ENCODE results near the gene SERINC3.
A peak's percentile ranks its signal among the peaks of the same experiment; 100 is the strongest.
"Not testable (repeated sequence)": the region's sequence is repeated elsewhere in the genome, so short reads cannot be mapped to it uniquely, and the experiment has no call there.

Gene SERINC3

DNA sequence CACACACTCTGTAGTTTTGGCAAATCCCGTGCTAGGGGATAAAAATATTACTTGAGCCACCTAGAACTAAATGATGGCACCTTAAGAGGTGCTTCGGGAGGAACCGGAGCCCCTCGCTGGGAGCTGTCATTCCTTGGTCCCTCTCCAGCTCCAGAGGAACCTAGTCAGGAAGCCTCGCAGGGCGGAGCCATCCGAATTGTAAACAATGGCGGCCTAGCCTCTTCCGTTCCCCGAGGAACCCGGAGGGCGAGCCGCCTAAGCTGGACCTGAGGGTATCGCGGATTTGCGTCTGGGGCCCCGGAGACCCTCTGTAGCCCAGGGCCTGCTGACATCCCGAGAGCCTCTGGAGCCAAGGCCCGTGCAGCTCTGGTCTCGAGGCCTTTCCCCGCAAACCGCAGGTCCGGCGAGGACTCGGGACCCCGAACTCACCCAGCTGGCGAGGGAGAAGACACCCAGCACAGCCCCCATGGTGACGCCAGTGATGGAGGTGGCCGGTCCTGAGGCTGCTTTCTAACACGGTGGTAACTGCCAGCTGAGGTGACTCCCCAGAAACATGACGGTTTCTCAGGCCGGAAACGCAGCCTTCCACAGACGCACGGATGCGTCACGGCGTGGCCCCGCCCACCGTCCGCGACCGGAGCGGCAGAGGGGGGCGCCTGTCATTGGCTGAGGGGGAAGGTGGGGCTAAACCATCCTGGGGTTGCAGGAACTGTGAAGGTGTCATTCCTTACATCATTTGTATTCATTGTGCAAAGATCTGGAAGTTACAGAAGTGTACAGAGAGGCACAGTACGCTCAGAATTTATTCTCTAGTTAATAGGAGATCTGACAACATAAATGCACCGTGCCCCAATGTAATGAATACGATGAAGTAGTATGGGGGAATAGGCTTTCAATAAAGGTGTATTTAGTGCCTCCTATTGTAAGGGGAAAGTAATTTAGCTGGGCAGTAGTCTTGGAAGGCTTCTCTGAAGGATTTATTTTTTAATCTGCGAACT, at the start of gene SERINC3:
Gene SERINC3, minus strand, starts transcription at position 587 of the 998 bp plus-strand sequence. Its CDS starts 119 bp downstream, at position 468.
- peak; percentile 94 for DNase-seq (ENCODE audit: low spot score)

DNA sequence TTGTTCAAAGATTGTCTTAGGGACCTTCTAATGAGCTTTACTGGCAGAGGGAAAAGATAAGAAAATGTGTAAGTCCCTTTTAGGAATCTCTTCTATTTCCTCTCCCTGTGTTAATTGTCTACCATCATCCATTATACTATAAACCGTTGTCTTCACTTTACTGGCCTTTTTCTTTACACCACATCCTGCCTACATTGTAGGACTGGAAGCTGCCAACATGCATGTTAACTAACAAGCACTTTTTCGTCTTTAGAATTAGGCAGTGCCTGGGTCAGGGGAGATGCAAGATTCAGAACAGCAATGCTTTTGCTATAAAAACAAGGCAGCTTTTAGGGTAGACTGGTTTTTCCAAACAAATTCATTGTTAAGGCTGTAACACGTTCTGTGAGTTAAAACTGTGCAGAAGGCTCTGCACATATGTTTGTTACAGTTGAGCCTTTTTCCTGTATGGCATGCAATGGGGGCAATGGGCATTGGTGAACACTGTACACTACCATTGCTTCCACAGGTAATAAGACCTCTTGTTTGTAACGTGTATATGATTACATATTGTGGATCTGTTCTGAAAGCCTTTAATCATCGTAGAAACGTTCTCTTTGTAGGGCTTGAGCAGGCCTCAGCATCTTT, 49.6 kb upstream of the SERINC3 start:
- no peak for DNase-seq (ENCODE audit: low spot score)

DNA sequence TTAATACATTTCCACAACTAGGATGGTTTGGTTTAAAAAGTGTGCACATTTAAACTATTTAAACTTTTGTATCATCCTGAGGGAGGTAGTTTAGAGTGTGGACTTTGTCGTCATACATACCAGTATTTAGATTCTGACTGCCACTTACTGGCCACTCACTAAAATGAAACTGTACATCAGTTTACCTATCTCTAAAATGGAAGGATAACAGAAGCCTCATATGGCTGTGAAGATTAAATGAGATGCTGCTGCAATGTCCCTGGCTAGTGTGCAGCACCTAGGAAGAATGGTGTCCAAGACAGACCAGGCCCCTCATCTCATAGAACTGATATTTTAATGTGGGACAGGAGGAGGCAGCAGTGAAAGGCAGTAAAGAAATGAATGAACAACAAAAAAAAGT, 48.5 kb upstream of the SERINC3 start:
- no peak for DNase-seq (ENCODE audit: low spot score)

DNA sequence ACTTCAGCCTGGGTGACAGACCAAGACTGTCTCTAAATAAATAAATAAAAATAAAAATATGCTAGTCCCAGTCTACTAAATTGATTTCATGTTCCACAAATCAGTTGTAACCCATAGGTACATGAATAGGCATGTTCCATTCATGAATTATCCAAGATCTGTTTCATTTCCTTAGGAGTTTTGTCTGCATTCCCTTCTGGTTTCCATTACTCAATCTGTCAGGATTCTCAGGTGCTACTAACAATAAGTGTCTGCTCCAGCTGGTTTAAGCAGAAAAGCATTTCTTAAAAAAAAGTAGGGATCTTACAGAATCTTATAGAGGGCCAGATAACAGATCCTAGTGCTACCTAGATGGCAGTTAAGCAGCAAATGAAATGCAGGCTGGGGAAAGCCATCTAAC, 44.9 kb upstream of the SERINC3 start:
- DNase-seq (ENCODE audit: low spot score), result no peak

DNA sequence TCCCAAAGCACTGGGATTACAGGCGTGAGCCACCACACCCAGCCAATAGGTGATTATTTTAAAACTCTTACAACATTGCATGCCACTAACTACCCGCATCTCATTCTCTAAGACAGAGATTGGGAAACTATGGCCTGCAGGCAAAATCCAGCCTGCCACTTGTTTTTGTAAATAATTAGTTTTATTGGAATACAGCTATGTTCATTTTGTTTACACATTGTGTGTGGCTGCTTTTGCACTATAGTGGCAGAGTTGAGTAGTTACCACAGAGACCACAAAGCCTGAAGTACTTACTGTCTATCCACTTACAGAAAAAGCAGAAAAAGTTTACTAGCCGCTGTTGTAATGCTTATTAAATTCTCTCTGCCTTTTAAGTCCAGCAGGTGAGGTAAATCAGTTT, 44.1 kb upstream of the SERINC3 start:
- no peak for DNase-seq (ENCODE audit: low spot score)

DNA sequence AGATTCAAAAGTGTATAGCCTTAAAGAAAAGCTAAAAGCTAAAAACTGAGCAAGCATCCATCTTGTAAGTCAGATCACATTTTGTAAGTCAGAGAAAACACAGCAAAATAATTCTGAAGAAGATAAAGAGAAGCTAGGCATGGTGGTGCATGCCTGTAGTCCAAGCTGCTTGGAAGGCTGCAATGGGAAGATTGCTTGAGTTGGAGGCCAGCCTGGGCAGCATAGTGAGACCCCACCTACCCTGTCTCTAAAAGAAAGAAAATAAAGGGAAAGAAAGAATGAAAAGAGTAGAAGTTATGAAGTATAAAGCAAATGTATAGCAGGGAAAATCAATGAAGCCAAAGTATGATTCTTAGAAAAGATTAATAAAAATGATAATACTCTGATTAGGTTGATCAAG, 40.0 kb upstream of the SERINC3 start:
- no peak for DNase-seq (ENCODE audit: low spot score)

DNA sequence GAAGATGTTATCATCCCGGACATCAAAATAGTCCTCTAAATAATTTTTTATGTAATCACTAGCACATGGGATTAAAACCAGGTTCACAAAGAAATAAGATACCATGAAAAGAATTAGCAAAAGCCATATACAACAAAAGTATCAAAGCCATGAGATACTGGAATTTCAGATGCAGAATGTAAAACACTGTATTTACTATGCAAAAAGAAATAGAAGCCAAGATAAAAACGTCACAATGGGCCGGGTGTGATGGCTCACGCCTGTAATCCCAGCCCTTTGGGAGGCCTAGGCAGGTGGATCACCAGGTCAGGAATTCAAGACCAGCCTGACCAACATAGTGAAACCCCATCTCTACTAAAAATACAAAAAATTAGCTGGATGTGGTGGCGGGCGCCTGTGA, 38.9 kb upstream of the SERINC3 start:
- DNase-seq (ENCODE audit: low spot score), result not testable (repeated sequence)

DNA sequence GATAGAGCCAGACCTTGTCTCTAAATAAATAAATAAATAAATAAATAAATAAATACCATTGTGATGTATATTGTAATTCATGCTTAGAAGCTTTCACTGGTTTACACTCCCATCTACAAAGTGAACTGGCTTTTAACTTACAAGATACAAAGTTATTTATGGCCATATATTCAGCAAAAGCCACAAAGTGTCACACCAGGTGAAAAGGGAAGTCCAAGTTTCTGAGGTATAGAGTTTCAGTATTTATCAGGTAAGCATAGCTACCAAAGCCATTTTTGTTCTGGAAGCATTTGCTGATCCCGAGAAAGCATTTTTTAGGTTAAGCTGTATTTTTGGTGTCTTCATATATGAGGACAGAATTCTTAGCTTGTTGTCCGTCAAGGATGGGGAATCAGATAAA, 38.4 kb upstream of the SERINC3 start:
- no peak for DNase-seq (ENCODE audit: low spot score)

DNA sequence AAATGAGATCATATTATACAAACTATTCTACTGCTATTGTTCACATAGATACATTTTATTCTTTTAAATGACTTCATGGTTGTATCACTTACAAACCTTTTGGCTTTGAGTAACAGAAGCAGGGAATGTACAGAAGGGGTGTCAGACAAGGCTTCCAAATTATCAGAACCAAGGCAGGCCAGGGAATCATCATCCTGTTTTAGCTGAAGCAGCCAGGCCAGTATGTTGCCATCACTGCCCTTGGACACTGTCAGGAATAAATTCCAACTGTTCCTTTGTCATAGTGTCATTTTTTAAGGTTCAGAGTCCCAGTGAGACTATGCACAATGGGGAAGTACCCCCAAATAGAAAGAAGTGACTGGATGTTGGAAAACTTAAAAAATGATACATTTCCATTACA, 37.4 kb upstream of the SERINC3 start:
- no peak for DNase-seq (ENCODE audit: low spot score)

DNA sequence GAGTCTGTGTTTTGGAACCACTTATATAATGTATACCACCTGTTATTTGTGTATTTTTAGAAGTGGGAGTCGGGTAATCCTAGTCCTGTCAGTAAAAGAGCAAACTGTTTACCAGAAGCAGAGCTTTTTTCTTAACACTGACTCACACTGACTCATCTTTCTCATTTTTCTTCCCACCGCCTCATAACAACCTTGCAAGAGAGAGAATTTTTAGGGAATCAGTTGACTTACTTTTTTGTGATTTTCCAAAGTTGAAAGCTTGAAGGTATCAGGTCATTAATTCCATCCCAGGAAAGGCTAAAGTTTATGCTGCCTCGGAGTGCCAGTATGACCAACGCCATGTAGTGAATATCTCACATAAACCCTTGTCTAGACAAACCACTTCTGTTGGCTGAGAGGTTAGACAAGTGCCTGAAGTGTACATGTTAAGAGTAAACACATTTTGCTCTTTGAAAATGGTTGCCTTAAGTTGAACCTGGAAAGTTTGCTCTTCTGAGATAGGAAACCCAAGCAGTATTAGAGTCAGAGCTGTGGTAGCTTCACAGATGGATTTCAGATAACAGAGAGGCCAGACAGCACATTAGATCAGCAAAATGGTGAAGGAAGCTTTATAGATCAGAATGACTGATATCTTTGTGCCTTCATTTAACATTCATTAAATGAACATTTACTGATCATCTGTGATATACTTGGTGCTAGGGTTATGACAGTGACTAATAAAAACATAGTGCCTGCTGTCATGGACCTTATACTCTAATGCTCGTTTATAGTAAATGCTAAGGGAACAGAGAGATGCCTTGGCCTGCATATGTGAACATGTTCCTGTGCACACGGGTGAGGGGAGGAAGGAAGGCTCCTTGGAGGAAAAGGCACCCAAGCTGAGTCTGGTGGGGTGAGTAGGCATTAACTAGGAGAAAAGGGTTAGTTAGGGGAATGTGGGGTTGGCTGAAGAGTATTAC, 31.4 kb upstream of the SERINC3 start:
- DNase-seq (ENCODE audit: low spot score), result peak; percentile 8

DNA sequence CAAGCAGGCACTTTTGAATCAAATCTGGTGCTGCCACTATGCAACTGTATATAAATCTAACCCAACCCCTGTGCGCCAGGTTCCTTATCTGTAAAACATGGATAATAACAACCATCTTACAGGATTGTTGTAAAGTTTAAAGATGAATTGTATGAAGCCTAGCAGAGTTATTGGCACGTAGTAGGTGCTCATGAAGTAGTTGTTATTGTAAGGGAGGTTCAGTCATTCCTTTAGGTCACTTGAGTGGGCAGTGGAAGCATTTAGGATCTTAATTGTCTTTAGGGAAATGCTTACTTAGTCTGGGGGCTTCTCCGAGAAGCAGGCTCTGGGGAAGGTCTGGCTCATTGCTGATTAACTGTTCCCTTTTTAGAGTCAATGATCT, 30.7 kb upstream of the SERINC3 start:
- no peak for DNase-seq (ENCODE audit: low spot score)

DNA sequence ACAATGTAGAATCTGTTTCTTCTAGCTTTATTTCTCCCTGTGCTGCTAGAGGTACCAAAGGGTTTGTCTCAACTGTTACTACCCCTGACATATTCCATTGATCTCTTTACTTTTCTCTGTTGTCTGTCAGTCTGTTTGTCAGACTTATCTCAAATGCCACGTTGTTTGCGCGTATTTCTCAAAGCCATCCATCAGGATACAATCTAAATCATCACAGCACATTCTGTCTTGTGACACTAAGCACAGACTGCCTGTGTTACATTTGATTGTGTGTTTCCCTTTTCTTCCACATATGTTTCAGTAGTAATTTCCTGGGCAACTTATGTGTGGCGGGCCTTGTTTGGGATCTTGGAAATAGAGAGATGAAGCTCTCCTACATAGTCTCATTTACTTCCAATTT, 30.2 kb upstream of the SERINC3 start:
- no peak for DNase-seq (ENCODE audit: low spot score)

DNA sequence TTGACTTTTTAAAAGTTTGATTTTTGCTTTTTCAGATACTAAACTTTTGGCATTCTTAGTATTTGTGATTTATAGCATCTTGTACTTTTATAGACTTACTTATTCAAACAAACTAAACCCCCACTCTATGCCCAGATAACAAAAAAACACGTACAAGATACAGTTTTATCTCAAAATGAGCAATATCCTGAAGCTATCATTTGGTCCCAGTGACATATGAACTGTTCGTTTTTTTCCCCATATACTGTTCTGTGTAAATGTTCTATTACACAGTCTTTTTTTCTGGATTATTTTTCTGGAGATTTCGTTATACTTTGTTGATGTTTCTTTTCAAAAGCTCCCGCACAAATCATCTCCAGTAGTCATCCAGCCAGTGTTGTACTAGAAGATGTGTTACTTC, 27.3 kb upstream of the SERINC3 start:
- no peak for DNase-seq (ENCODE audit: low spot score)

DNA sequence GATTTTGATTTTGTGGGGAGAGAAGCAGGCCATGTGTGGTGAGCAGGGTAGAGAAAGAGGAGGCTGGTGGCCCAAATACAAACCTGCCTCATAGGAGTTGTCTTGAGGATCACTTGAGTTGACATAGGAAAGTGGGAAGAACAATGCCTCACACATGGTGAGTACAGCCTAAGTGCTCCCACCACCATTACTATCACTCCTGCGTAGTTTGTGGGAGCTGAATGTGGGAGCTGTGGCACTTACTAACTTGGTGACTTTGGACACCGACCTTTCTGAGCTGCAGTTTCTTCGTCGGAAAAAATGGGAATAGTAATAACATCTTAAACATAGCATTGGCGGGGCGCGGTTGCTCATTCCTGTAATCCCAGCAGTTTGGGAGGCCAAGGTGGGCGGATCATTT, 25.5 kb upstream of the SERINC3 start:
- no peak for DNase-seq (ENCODE audit: low spot score)

DNA sequence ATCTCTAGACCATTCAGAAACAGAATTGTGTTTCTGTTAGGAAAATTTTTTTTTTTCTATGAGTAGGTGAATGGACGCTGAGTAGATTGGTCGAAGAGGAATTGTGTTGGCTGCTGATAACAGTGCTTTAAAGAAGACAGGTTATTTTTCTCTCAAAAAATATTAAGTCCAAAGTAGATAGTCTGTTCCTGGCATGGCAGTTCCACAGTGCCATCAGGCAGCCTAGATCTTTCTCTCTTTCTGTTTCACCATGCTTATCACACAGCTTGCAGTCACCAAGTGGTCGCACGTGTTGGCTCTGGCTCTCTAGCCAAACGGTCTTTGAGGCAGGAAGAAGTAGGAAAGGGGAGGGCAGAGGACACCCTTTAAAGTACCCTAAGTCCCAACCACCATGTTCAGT, 22.4 kb upstream of the SERINC3 start:
- DNase-seq (ENCODE audit: low spot score), result no peak

DNA sequence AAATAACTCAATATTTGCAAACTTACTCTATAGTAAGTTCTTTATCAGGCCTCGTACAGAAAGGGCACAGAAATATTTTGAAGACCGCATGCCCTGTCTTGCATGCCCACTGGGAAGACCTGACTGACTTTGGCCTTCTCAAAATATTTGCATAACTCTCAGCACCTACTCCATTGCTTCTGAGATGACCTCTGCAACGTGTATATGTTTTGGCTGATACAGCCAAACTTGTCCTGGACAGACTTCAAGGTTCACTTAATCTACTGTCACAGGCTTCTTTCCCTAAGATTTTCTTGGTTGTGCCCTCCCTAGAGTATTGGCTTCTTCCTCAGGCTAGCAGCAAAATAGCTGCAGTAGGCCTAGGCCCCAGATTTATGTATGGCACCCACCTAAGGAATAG, 21.5 kb upstream of the SERINC3 start:
- DNase-seq (ENCODE audit: low spot score), result no peak

DNA sequence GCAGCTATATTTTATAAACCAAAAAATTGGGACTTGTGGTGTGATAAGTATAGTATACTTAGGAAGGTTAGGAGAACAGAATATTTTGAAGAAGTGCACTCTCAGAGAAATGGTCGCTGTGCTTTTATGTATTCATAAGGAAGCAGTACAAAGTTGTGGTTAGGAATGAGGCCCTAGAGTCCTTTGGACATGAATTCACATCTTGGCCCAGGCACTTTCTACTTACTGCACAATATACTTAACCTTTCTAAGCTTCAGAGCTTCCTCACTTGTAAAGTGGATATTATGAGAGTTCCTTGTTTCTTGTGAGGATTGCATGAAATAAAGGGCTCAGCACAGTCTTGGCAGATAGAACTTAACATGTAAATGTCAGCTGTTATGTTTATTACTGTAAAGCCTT, 21.0 kb upstream of the SERINC3 start:
- DNase-seq (ENCODE audit: low spot score), result no peak

DNA sequence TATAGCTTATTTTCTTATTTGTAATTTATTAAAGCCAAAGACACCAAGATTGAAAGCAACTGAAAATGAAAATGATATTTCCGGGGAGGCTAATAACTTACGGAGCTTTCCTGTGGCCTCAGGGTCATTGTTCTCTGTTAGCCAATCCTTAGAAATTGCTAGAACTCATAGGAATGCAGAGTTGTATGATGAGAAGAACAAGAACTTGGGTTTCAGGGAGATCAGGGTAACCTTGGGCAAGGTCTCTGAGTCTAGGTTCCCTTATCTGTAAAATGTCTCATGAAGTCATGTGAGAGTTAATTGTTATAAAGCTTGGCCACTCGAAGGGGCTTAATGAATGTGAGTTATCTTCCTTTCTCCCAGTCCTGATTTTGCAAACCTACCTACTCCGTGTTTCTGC, 20.1 kb upstream of the SERINC3 start:
- no peak for DNase-seq (ENCODE audit: low spot score)

DNA sequence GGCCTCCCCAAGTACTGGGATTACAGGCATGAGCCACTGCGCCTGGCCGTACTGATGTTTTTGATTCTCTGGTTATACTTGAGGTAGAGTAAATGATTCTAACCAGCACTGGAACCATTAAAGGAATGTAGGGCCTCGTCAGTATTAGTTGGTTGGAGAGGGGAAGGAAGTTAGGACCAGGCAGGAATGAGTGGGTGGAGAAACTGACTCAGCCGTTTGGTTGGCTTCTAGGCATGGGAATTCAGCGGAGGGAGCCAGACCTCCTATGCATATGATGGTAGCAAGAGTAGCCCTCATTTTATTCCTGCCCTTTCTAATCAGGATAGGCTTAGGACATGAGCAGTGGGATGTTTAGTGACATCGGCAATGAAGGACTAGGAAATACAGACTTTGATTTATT, 19.0 kb upstream of the SERINC3 start:
- DNase-seq (ENCODE audit: low spot score), result no peak

DNA sequence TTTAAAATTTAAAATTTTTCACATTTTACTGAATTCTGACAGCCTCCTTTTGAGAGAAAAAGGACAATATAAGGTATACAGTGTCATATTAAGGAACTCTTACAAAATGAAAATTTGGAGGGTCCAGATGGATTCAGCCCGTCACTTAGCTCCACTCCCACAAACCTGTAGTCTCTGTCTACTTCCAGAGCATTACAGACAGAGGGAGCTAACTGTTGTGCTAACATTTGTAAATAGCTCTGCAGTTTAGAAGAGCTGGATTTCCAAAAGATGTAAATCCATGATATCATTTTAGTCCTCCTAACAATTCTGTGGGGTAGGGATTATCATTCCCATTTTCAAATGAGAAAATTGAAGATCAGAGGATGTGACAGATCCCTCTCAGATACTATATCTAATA, 16.1 kb upstream of the SERINC3 start:
- DNase-seq (ENCODE audit: low spot score), result no peak

DNA sequence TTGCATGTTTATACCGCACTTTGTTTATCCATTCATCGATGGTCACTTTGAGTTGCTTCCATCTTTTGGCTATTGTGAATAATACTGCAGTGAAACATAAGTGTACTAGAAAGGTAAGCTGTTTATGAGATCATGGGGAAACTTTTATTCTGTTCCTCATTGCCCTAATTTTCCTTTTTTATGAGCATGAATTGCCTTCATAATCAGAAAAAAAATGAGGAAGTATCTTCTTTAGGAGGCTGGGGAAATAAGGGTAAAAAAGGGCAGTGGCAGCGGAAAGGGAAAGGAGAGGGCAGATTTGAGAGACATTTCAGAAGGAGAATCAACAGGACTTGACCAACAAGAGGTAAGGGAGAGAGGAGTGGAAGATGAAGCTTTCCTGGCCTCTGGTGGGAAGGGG, 14.3 kb upstream of the SERINC3 start:
- DNase-seq (ENCODE audit: low spot score), result no peak

DNA sequence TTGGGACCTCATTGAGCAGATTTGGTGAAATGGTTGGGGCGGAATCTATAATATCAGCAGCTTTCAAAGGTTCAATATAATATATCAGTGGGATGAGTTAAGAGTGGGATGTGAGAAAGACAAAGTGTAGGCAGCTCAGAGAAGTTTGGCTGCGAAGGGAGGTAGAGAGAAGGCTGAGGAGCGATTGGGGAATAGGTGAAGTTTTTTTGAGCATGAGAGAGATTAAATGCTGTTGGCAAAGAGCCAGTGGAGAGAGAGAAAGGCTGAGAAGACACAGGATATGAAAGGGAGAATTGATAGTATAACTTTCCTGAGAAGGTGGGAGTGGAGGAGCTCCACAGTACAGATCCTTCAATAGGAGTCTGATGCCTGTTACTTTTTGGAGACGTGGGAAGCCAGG, 12.1 kb upstream of the SERINC3 start:
- no peak for DNase-seq (ENCODE audit: low spot score)

DNA sequence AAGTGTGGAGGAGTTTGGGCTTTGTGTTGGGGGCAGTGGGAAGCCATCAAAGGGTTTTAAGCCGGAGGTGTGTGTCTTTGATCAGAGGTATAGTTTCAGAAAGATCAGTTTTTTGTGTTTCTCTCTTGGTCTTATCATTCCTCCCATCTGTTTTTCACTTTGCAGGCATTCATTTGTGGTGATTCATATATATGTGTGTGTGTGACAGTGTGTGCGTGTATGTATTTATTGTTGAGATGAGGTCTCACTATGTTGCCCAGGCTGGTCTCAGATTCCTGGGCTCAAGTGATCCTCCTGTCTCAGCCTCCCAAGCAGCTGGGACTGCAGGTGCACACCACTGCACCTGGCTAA, 11.1 kb upstream of the SERINC3 start:
- peak; percentile 19 for DNase-seq (ENCODE audit: low spot score)
